Ishikawa (cell line): Measurements from ENCODE around the gene SOX5.

Experiments
- CEBPB ChIP-seq: IDR thresholded peaks from 2 replicates; pipeline ENCODE4 v1.6.1; 2012
- CREB1 ChIP-seq: IDR thresholded peaks from 2 replicates; pipeline ENCODE4 v1.6.1; 2012; ENCODE audit warnings: low read depth
- EGR1 ChIP-seq: IDR thresholded peaks from 2 replicates; pipeline ENCODE4 v1.6.1; 2012
- EP300 ChIP-seq: IDR thresholded peaks from 2 replicates; pipeline ENCODE4 v1.6.1; 2012; ENCODE audit warnings: borderline replicate concordance
- FOXM1 ChIP-seq: IDR thresholded peaks from 2 replicates; pipeline ENCODE4 v1.6.1; 2012; ENCODE audit warnings: low read depth, borderline replicate concordance
- MAX ChIP-seq: IDR thresholded peaks from 2 replicates; pipeline ENCODE4 v1.6.1; 2012
- NFIC ChIP-seq: IDR thresholded peaks from 2 replicates; pipeline ENCODE4 v1.6.1; 2012
- RAD21 ChIP-seq: IDR thresholded peaks from 2 replicates; pipeline ENCODE4 v1.6.1; 2012; ENCODE audit warnings: low read depth
- TAF1 ChIP-seq: IDR thresholded peaks from 2 replicates; pipeline ENCODE4 v1.6.1; 2012; ENCODE audit warnings: low read depth, mild to moderate bottlenecking
- TCF12 ChIP-seq: IDR thresholded peaks from 2 replicates; pipeline ENCODE4 v1.6.1; 2012; ENCODE audit warnings: low read depth
- TEAD4 ChIP-seq: IDR thresholded peaks from 2 replicates; pipeline ENCODE4 v1.6.1; 2012
- USF1 ChIP-seq: IDR thresholded peaks from 2 replicates; pipeline ENCODE4 v1.6.1; 2012
- YY1 ChIP-seq: IDR thresholded peaks from 2 replicates; pipeline ENCODE4 v1.6.1; 2012; ENCODE audit warnings: low read depth
- ZBTB7A ChIP-seq: IDR thresholded peaks from 2 replicates; pipeline ENCODE4 v1.6.1; 2012; ENCODE audit warnings: low read depth
- TF ChIP-seq, protein P1 (sequence below): IDR thresholded peaks from 2 replicates; pipeline ENCODE4 v1.6.1; 2012; ENCODE audit warnings: low read depth, mild to moderate bottlenecking

The SOX5 gene

GRCh38 chr12:23751641-23752040, 197.8 kb downstream of the SOX5 start:
- TF ChIP-seq, protein P1, sequence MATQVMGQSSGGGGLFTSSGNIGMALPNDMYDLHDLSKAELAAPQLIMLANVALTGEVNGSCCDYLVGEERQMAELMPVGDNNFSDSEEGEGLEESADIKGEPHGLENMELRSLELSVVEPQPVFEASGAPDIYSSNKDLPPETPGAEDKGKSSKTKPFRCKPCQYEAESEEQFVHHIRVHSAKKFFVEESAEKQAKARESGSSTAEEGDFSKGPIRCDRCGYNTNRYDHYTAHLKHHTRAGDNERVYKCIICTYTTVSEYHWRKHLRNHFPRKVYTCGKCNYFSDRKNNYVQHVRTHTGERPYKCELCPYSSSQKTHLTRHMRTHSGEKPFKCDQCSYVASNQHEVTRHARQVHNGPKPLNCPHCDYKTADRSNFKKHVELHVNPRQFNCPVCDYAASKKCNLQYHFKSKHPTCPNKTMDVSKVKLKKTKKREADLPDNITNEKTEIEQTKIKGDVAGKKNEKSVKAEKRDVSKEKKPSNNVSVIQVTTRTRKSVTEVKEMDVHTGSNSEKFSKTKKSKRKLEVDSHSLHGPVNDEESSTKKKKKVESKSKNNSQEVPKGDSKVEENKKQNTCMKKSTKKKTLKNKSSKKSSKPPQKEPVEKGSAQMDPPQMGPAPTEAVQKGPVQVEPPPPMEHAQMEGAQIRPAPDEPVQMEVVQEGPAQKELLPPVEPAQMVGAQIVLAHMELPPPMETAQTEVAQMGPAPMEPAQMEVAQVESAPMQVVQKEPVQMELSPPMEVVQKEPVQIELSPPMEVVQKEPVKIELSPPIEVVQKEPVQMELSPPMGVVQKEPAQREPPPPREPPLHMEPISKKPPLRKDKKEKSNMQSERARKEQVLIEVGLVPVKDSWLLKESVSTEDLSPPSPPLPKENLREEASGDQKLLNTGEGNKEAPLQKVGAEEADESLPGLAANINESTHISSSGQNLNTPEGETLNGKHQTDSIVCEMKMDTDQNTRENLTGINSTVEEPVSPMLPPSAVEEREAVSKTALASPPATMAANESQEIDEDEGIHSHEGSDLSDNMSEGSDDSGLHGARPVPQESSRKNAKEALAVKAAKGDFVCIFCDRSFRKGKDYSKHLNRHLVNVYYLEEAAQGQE: no peak
- TF ChIP-seq RAD21 (no peak), TCF12 (no peak), YY1 (no peak), ZBTB7A (no peak), USF1 (no peak), EGR1 (no peak), FOXM1 (no peak), TEAD4 (no peak), MAX (no peak), EP300 (no peak), CEBPB (no peak), TAF1 (no peak), CREB1 (no peak), NFIC (no peak)

- TF ChIP-seq EP300 (no peak), RAD21 (no peak), YY1 (no peak), TAF1 (no peak), CREB1 (no peak), MAX (no peak), TCF12 (no peak), EGR1 (no peak), CEBPB (no peak), FOXM1 (no peak), NFIC (no peak), TEAD4 (no peak)
- TF ChIP-seq, protein P1: no peak
Measured at GRCh38 chr12:23750923-23751322, 198.5 kb downstream of the SOX5 start.

- TF ChIP-seq USF1 (no peak), ZBTB7A (no peak), CREB1 (no peak), TEAD4 (no peak), CEBPB (no peak), YY1 (no peak), TCF12 (no peak), FOXM1 (no peak), EP300 (no peak), TAF1 (no peak), EGR1 (no peak), RAD21 (no peak)
- TF ChIP-seq, protein P1: no peak
Measured at GRCh38 chr12:23744696-23745095, 204.8 kb downstream of the SOX5 start.

DNA sequence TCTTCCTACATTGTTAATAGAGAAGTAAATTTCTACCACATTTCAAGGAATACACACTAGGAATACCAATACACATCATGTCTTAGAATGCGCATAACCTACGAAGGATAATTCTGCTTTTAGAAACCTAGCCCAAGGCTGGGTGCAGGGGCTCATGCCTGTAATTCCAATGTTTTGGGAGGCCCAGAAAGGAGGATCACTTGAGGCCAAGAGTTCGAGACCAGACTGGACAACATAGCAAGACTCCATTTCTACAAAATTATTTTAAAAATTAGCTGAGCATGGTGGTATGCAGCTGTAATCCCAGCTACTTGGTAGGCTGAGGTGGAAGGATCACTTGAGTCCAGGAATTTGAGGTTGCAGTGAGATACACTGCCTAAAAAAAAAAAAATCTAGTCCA, 206.9 kb downstream of the SOX5 start:
- TF ChIP-seq EP300 (no peak), MAX (no peak), CEBPB (no peak), CREB1 (no peak), FOXM1 (no peak), RAD21 (no peak), TAF1 (no peak)
- TF ChIP-seq, protein P1: no peak
